Astrocyte (in vitro differentiated cells and primary cell): Measurements from ENCODE around the gene KATNB1.

Source experiments
- CTCF ChIP-seq: IDR thresholded peaks from 2 replicates; pipeline ENCODE4 v1.5.1; 2011; ENCODE audit warnings: low read depth, mild to moderate bottlenecking, inconsistent platforms, low read length, moderate library complexity; ENCODE audit not compliant: insufficient read depth
- EZH2 ChIP-seq: IDR thresholded peaks from 2 replicates; pipeline ENCODE4 v1.6.1; 2012; ENCODE audit warnings: mild to moderate bottlenecking, low read length, inconsistent platforms; ENCODE audit not compliant: insufficient read depth

- no peak for TF ChIP-seq CTCF
- no peak for TF ChIP-seq EZH2
These were observed 11.0 kb upstream of the KATNB1 start for GRCh38 chr16:57724531-57724930.
